NT2/D1 (cell line): ENCODE measurements around the gene MAP3K3.

Source experiments
- SUZ12 ChIP-seq: IDR thresholded peaks from 2 replicates; pipeline ENCODE4 v1.6.1; 2011; ENCODE audit not compliant: insufficient read length, insufficient read depth; ENCODE audit errors: extremely low read depth
- YY1 ChIP-seq: IDR thresholded peaks from 2 replicates; pipeline ENCODE4 v1.6.1; 2011; ENCODE audit not compliant: insufficient read length, insufficient read depth

DNA sequence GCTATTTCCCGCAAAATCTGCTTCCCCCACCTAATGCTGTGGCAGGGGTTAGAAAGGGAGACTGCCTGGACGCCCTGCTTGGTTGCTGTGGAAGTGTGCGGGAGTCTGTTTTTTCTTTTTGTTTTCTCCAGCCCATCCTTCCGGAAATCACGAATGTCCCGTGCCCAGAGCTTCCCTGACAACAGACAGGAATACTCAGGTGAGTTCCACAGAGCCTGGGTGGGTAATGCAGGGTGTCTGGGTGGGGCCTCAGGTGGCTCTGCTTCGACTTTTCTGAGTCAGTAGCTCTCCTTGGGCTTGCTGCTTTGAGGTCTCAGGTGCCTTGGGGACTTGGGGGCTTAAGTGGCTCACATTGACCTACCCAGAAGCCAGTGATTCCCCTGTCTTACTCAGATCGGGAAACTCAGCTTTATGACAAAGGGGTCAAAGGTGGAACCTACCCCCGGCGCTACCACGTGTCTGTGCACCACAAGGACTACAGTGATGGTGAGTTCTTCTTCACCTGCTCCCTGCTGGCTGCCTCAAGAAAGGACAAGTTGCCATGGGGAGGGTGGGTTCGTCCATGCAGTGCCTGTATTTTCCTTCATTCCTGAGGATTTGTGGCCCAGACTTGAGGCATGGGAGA, 66.3 kb downstream of the MAP3K3 start:
- no peak for TF ChIP-seq SUZ12
- no peak for TF ChIP-seq YY1
